ENCODE data around the gene RNF144B. TPM values are rescaled to one million over a fixed set of nuclear protein-coding genes. Genes with fewer than 3 reads are reported as not detected.

RNF144B gene
- total and polyA plus RNA-seq, 2 experiments from 2014 or later, result 4.2 to 9.0 TPM

- Histone ChIP-seq H3K9me2 (ENCODE audit: insufficient read depth) (peaks cover 7% of the 10 kb centered on the region; the same call in 1 of the 2 replicates), H3F3A (replicated peaks; ENCODE audit: low read depth) (no peaks in the 10 kb centered on the region), H3K4me3 (no peak overlapping the region), H3K4me2 (no peak overlapping the region), H3K27me3 (ENCODE audit: insufficient read depth) (no peaks in the 10 kb centered on the region), H3K27ac (ENCODE audit: low read depth) (no peak overlapping the region; the same call in 1 of the 2 replicates), H4K20me1 (replicated peaks; ENCODE audit: insufficient read depth) (no peaks in the 10 kb centered on the region), H2AFZ (peak overlapping the region; percentile 58; the same call in 1 of the 2 replicates), H3K79me2 (replicated peaks; ENCODE audit: insufficient read depth) (no peaks in the 10 kb centered on the region), H3K36me3 (ENCODE audit: insufficient read depth) (no peaks in the 10 kb centered on the region), H3K4me1 (ENCODE audit: insufficient read depth) (peaks cover 3% of the 10 kb centered on the region; the same call in 1 of the 2 replicates)
- no peaks in the 10 kb centered on the region for H3K36me3 Mint-ChIP-seq (ENCODE audit: low read depth)
- no peak overlapping the region for H3K27ac Mint-ChIP-seq
- no peak for ATAC-seq
- H3K4me3 Mint-ChIP-seq, result no peak overlapping the region
- H3K4me1 Mint-ChIP-seq, result peaks cover 3% of the 10 kb centered on the region; the same call in 1 of the 3 replicates
- H3K9me3 Mint-ChIP-seq, result no peaks in the 10 kb centered on the region
- H3K27me3 Mint-ChIP-seq (ENCODE audit: insufficient read depth, low read depth, poor library complexity), result no peaks in the 10 kb centered on the region
- DNase-seq (ENCODE audit: low spot score), result no peak
- TF ChIP-seq ZNF462 (CRISPR knock-in tag; IDR thresholded peaks at IDR 0.05) (no peak), CTCF (conservative IDR thresholded peaks at IDR 0.05; ENCODE audit: low read depth in 2 of 2) (no peak), POLR2AphosphoS5 (IDR thresholded peaks at IDR 0.05; ENCODE audit: low read depth) (no peak), ZNF331 (CRISPR knock-in tag; IDR thresholded peaks at IDR 0.05; ENCODE audit: low read depth) (no peak), NANOG (IDR thresholded peaks at IDR 0.05; ENCODE audit: borderline replicate concordance) (no peak), STAT1 (IDR thresholded peaks at IDR 0.05; ENCODE audit: unreplicated experiment) (no peak), CREB1 (CRISPR knock-in tag; IDR thresholded peaks at IDR 0.05; ENCODE audit: low read depth) (no peak), ETS1 (IDR thresholded peaks at IDR 0.05) (no peak), ZNF114 (CRISPR knock-in tag; IDR thresholded peaks at IDR 0.05) (no peak), JUNB (IDR thresholded peaks at IDR 0.05; ENCODE audit: unreplicated experiment) (no peak), EZH2 (IDR thresholded peaks at IDR 0.05; ENCODE audit: low read depth, unreplicated experiment) (no peak), REST (IDR thresholded peaks at IDR 0.05; ENCODE audit: unreplicated experiment) (no peak), EZH2phosphoT487 (IDR thresholded peaks at IDR 0.05; ENCODE audit: unreplicated experiment) (no peak)
Observed at GRCh38 chr6:18477301-18477941, 90.3 kb downstream of the RNF144B start.
